HG03575 (cell line): ENCODE data around the gene AOC1.

ENCODE experiments used
- ATAC-seq: cut with Tn5 transposase; IDR thresholded peaks from one replicate; pipeline ENCODE4 v1.9.1; 2021; ENCODE audit not compliant: unreplicated experiment, insufficient number of reproducible peaks, low FRiP score; ENCODE audit errors: extremely low read depth

The AOC1 gene

GRCh38 chr7:150830937-150831336 lies 21.4 kb upstream of the AOC1 start:
- ATAC-seq, result no peak

GRCh38 chr7:150831851-150832250 lies 20.5 kb upstream of the AOC1 start:
- no peak for ATAC-seq

DNA sequence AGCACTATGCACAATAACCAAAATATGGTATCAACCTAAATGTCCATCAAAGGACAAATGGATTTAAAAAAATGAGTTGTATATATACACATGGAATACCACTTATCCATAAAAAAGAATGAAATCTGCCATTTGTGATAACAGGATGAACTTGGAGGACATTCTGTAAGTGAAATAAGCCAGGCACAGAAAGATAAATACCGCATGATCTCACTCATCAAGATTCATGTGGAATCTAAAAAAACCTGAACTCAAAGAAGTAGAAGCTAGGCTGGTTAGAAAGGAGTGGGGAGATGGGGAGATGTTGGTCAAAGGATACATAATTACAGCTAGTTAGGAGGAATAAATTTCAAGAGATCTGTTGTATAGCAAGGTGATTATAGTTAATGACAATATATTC lies 17.3 kb upstream of the AOC1 start:
- no peak for ATAC-seq

DNA sequence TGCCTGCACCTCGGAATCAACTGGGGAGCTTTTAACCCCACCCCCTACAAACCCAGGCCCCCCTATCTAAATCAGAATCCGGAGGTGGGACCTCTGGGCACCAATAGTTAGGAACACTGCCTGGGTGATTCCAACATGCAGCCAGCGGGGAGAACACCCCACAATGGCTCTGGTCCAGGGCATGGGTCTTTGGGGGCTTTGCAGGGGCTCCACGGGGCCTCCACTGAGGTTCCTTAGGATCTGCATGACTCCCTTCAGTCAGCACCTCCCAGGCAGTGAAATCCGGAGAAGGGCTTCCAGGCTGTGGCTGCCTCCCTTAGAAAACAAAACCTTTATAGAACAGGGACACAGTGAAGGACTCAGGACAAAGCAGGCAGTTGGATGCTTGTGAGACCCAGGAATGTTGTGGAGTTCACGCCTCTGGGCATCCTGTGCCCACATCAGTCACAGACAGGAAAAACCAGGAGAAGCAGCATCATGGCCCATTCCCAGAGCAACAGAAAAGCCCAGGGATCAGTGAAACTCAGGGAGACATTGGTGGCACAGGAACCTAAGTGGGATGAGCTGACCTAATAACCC lies 16.5 kb upstream of the AOC1 start:
- no peak for ATAC-seq

- no peak for ATAC-seq
Measured at GRCh38 chr7:150838965-150839650, 13.2 kb upstream of the AOC1 start.

GRCh38 chr7:150842018-150842417 lies 10.3 kb upstream of the AOC1 start:
- ATAC-seq, result no peak

- no peak for ATAC-seq
Measured at GRCh38 chr7:150842716-150843115, 9.6 kb upstream of the AOC1 start.

- ATAC-seq, result no peak
Measured at GRCh38 chr7:150845421-150845861, 6.9 kb upstream of the AOC1 start.

DNA sequence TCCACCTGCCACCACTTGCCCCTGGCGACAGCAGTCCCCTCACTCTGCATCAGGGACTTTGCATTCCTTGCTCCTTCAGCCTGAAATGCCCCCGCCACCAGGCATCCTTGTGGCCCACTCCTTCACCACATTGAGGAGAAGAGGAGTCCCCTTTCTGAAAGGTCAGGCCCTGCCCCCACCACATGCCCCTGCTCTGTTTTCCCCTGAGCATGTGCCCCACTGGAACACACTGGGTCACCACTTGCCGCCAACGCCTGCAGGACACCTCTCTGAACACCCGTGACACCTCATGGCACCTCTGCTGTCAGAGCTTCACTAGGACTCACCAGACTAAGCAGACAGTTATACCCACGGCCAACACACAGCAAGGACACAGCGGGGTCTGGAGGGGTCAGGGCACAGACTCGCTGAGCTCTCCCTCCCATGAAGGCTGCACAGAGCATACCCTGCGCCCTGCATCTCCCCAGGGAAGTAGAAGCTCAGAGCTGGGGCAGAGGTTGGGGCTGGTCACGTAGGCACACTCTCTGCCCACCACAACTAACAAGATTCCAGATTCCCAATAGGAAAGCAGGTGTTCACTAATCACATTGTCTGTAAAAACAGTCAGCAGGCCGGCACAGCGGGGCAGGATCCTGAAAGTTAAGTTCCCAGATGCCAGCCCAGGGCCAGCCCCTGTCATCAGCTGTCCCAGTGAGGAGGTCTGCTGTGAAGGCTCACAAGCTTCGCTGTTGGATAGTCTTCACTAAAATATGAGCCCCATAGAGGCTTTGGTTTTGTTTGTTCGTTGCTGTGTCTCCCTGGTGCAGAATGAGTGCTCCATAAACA lies 5.8 kb upstream of the AOC1 start:
- no peak for ATAC-seq

GRCh38 chr7:150847536-150847935 lies 4.8 kb upstream of the AOC1 start:
- ATAC-seq, result no peak

GRCh38 chr7:150848111-150848510 lies 4.2 kb upstream of the AOC1 start:
- ATAC-seq, result no peak

DNA sequence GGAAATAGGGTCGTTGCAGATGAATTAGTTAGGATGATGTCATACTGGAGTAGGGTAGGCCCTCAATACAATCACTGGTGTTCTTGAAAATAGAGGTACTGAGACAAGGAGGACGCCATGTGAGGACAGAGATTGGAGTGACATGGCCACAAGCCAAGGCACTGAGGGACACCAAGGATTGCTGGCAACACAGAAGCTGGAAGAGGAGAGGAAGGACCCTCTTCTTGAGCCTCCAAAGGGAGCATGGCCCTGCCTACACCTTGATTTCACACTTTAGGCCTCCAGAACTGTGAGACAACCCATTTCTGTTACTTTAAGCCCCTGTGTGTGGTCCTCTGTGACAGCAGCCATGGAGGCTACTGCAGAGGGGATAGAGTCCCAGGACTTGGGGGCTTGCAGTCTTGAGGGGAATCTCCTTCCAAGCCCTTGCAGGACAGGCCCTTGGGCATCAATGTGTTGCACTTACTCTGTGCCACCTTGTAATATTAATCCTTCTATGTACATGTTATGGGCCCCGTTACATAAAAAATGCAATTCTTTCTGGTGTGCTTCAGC lies 3.7 kb upstream of the AOC1 start:
- ATAC-seq, result no peak

- no peak for ATAC-seq
Measured at GRCh38 chr7:150849204-150849775, 3.0 kb upstream of the AOC1 start.

GRCh38 chr7:150850273-150850672 lies 2.0 kb upstream of the AOC1 start:
- ATAC-seq, result no peak

DNA sequence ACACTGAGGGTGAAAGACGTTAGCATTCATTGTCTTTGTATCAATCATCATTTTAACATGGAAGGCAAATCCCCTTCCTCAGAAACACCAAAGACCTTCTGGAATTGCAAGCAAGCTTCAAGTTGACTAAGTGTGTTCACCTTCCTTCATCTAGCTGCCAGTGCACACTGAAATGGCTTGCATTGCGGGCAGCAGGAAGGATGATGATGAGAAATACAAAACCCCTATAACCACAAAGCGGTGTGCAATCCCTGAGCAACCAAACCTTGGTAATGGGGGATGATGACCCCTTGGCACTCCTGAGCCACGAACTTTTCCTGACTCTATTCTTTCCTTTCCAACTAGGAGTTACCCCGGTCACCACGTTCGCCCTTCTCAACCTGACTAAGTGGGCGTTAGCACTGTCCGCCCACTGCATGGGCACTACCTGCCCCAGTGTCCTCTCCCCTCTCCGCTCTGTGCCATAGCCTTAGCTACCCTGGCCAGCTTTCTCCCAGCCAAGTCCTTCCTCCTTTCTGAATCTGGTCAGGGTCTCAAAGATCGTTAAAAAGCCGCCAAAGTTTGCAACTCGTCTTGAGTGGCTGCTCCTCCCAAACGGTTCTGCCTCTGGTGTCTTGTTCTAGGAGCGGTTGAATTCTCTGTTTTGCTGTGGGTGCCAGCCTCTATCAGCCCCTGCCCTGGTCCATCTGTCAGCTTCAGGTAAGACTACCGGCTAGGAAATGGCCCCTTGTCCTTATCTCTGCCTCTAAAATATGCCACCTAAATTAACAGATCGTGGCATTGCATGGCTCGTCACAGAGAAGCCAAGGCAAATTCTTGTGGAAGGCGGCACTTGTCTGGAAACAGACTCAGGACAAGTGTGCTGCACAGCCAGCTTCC lies 586 bp upstream of the AOC1 start:
- no peak for ATAC-seq

DNA sequence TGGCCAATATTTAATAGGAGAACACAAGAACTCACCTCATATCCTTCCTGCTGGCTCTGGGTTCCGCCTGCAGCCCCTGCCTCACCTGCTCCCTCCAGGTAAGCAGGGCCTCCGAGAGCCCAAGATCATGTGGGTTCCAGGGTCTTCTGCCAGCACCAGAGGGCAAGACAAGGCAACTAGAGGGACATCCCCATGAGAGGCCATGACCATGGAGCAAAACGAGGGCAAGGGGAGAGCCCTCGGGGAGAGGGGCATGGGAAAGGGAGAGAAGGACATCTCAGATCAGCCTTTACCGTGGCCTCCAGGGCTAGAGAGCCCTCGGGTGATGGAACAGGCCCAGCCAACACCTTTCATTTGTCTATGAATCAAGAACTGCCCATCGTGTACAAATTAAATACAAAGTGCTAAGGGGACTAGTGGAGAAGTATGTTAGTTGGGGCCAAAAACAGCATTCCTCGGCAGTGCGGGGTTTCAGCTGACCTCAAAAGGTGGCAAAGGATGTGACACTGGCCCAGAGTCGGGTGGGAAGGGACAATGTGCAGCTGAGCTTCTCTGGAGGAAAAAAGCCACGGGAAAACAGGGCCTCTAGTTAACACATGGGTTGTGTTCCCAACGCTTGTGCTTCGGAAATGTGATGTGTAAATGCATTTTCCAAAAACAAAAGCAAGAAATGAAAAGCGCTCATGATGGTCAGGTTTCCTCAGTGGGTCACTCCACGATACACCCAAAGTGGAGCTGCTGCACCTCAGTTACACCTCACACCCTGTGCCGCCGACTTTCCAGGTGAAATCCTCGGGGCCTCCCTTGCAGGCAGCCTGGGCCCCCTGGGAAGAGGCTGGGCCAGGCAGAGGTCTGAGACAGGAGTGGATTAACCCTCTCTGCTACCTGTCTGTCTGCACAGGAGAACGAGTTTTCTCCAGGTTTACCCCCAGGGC lies 2.0 kb downstream of the AOC1 start:
- no peak for ATAC-seq

GRCh38 chr7:150855046-150855445 lies 2.7 kb downstream of the AOC1 start:
- ATAC-seq, result no peak
